Liver (tissue), 9 donors: ENCODE measurements around the gene XRCC5. TPM values are rescaled to one million over a fixed set of nuclear protein-coding genes. Genes with fewer than 3 reads are reported as not detected.

ENCODE experiments used
- DNase-seq: peaks from one replicate; pipeline ENCODE4 v3.0.0-alpha.2; 2017; ENCODE audit warnings: low spot score
- H3K27ac ChIP-seq, 2 donors: one replicate each; pipeline ENCODE4 v1.7.0; 2013; ENCODE audit warnings: inconsistent platforms in 2 of 2, low read length in 2 of 2, control low read depth in 1 of 2, low read depth in 1 of 2, mild to moderate bottlenecking in 1 of 2
- H3K27me3 ChIP-seq, 4 donors: one replicate each; pipeline versions ENCODE4 v1.6.1 to v1.7.0; 2013; ENCODE audit warnings: low read length in 3 of 4, inconsistent platforms in 1 of 4, mild to moderate bottlenecking in 1 of 4, moderate library complexity in 1 of 4; ENCODE audit not compliant: control insufficient read depth in 4 of 4, insufficient read depth in 4 of 4
- H3K36me3 ChIP-seq, 4 donors: one replicate each; pipeline versions ENCODE4 v1.6.1 to v1.7.0; 2013; ENCODE audit warnings: low read length in 3 of 4, mild to moderate bottlenecking in 3 of 4, low read depth in 1 of 4, moderate library complexity in 1 of 4; ENCODE audit not compliant: control insufficient read depth in 4 of 4, insufficient read depth in 3 of 4
- H3K4me1 ChIP-seq, 4 donors: one replicate each; pipeline versions ENCODE4 v1.6.1 to v1.7.0; 2013; ENCODE audit warnings: low read length in 3 of 4, mild to moderate bottlenecking in 3 of 4, moderate library complexity in 1 of 4; ENCODE audit not compliant: control insufficient read depth in 4 of 4, insufficient read depth in 4 of 4
- H3K4me3 ChIP-seq, 3 donors: one replicate each; pipeline versions ENCODE4 v1.6.1 to v1.7.0; 2013; ENCODE audit warnings: low read length in 3 of 3, control low read depth in 1 of 3, low read depth in 1 of 3, mild to moderate bottlenecking in 1 of 3
- H3K9ac ChIP-seq, 2 donors: one replicate each; pipeline ENCODE4 v1.7.0; 2013; ENCODE audit warnings: low read length in 2 of 2, mild to moderate bottlenecking in 2 of 2, moderate library complexity in 2 of 2, control low read depth in 1 of 2, low read depth in 1 of 2
- H3K9me3 ChIP-seq, 4 donors: one replicate each; pipeline versions ENCODE4 v1.6.1 to v1.7.0; 2013; ENCODE audit warnings: low read length in 3 of 4; ENCODE audit not compliant: control insufficient read depth in 4 of 4
- ATF3 ChIP-seq: IDR thresholded peaks from 2 replicates; pipeline ENCODE4 v1.6.1; 2016; ENCODE audit warnings: antibody characterized with exemption
- CTCF ChIP-seq: fragments of 150-350 bp; IDR thresholded peaks from 2 replicates; pipeline ENCODE4 v1.5.1; 2017; ENCODE audit warnings: improper control_type of control experiment, low read depth, low read length; ENCODE audit not compliant: missing input control
- EGR1 ChIP-seq, 2 donors: IDR thresholded peaks; 2 replicates each; pipeline ENCODE4 v1.6.1; 2016 to 2018; ENCODE audit warnings: antibody characterized with exemption in 2 of 2, low read depth in 2 of 2
- FOXA1 ChIP-seq: IDR thresholded peaks from 2 replicates; pipeline ENCODE4 v1.6.1; 2016; ENCODE audit warnings: antibody characterized with exemption
- FOXA2 ChIP-seq: IDR thresholded peaks from 2 replicates; pipeline ENCODE4 v1.6.1; 2016; ENCODE audit warnings: antibody characterized with exemption
- GABPA ChIP-seq, 2 donors: IDR thresholded peaks in 1 of 2; conservative IDR thresholded peaks in 1 of 2; 2 replicates each; pipeline ENCODE4 v1.6.1; 2016; ENCODE audit warnings: antibody characterized with exemption in 2 of 2, mild to moderate bottlenecking in 1 of 2, moderate library complexity in 1 of 2
- HNF4A ChIP-seq, 2 donors: conservative IDR thresholded peaks; 2 replicates each; pipeline ENCODE4 v1.6.1; 2016; ENCODE audit warnings: antibody characterized with exemption in 2 of 2, mild to moderate bottlenecking in 2 of 2
- HNF4G ChIP-seq: IDR thresholded peaks from 2 replicates; pipeline ENCODE4 v1.6.1; 2016; ENCODE audit warnings: antibody characterized with exemption
- JUND ChIP-seq, 2 donors: IDR thresholded peaks; 2 replicates each; pipeline ENCODE4 v1.6.1; 2016; ENCODE audit warnings: antibody characterized with exemption in 2 of 2
- NR2F2 ChIP-seq: IDR thresholded peaks from 2 replicates; pipeline ENCODE4 v1.6.1; 2016; ENCODE audit warnings: antibody characterized with exemption
- RAD21 ChIP-seq, 2 donors: IDR thresholded peaks; 2 replicates each; pipeline ENCODE4 v1.6.1; 2016; ENCODE audit warnings: antibody characterized with exemption in 2 of 2, mild to moderate bottlenecking in 2 of 2
- REST ChIP-seq: IDR thresholded peaks from 2 replicates; pipeline ENCODE4 v1.6.1; 2016; ENCODE audit warnings: antibody characterized with exemption, mild to moderate bottlenecking
- RXRA ChIP-seq, 2 donors: IDR thresholded peaks; 2 replicates each; pipeline ENCODE4 v1.6.1; 2017 to 2018; ENCODE audit warnings: antibody characterized with exemption in 2 of 2, mild to moderate bottlenecking in 1 of 2
- SP1 ChIP-seq: IDR thresholded peaks from 2 replicates; pipeline ENCODE4 v1.6.1; 2018; ENCODE audit warnings: antibody characterized with exemption, mild to moderate bottlenecking
- TAF1 ChIP-seq: conservative IDR thresholded peaks from 2 replicates; pipeline ENCODE4 v1.6.1; 2016; ENCODE audit warnings: antibody characterized with exemption, mild to moderate bottlenecking
- YY1 ChIP-seq: IDR thresholded peaks from 2 replicates; pipeline ENCODE4 v1.6.1; 2016; ENCODE audit warnings: antibody characterized with exemption, mild to moderate bottlenecking
- WGBS: extraction: QIAGEN DNeasy Blood & Tissue Kit; methylation state at CpG from one replicate; pipeline ENCODE4 v1.1.7; 2013; 5-methylcytosine and 5-hydroxymethylcytosine counted together
- polyA plus RNA-seq, 2 donors: library from polyadenylated mRNA; stranded (reverse) in 1 of 2; unstranded in 1 of 2; fragments of 200-250 nt in 1 of 2; fragments of >200 nt in 1 of 2; fragmentation: Nextera tagmentation in 1 of 2; extraction: Ambion mirVana in 1 of 2; gene quantifications; one replicate each; pipeline versions ENCODE4 v1.2.1 to v1.2.3, GENCODE V29; 2013 to 2015
- total RNA-seq, 2 donors: library from RNA; depleted of rRNA; stranded (reverse); fragments of >200 nt; gene quantifications; one replicate each; pipeline ENCODE4 v1.2.3, GENCODE V29; 2014
- TF ChIP-seq, protein P1 (sequence below): IDR thresholded peaks from 2 replicates; pipeline ENCODE4 v1.6.1; 2016; ENCODE audit warnings: antibody characterized with exemption
- TF ChIP-seq, protein P2 (sequence below): IDR thresholded peaks from 2 replicates; pipeline ENCODE4 v1.6.1; 2016; ENCODE audit warnings: antibody characterized with exemption
- donor health status: healthy.
- donor health status: healthy.
- donor health status: healthy.
- donor health status: healthy.
- donor health status: healthy.

Gene XRCC5
- total and polyA plus RNA-seq, 4 donors, result 63.7 to 140 (median 84.5) TPM

- Histone ChIP-seq H3K4me1 (peaks cover 6 to 44% (median 25%) of the 10 kb centered on the region in 4 donors), H3K36me3 (peaks cover 2 to 26% (median 19%) of the 10 kb centered on the region in 4 donors), H3K27me3 (no peaks in the 10 kb centered on the region), H3K4me3 (no peak overlapping the region), H3K27ac (peak overlapping the region in 1 of 2 donors; percentile 51), H3K9ac (peak overlapping the region in 1 of 2 donors; percentile 4), H3K9me3 (no peaks in the 10 kb centered on the region)
- WGBS, result 30% methylated on average over 2 of the region's 2 CpGs
- no peak for DNase-seq
- TF ChIP-seq TAF1 (no peak), SP1 (no peak)
Observed at GRCh38 chr2:216188956-216189355, 79.8 kb downstream of the XRCC5 start.

DNA sequence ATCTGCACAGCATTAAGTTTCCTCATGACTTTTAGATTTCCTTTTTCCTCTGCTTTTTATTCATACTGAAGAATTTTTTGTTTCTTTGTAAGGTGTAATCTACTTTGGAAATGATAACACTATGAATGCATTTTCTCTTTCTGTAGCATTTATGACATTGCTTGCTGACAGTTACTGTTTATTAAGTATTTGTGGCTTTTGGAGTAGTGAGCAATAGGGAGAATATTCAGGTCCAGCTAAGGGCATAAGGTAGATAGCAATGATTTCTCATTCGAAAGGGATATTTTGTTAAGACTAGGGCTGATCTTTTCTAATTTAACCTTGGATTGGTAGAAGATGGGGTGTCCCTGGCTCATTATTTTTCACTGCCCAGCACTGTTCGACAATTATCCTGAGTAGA lies 80.3 kb downstream of the XRCC5 start:
- Histone ChIP-seq H3K27me3 (no peaks in the 10 kb centered on the region), H3K36me3 (peaks cover 2 to 31% (median 22%) of the 10 kb centered on the region in 4 donors), H3K27ac (no peak overlapping the region), H3K9me3 (no peaks in the 10 kb centered on the region), H3K9ac (peak overlapping the region in 1 of 2 donors; percentile 4), H3K4me1 (peaks cover 6 to 44% (median 25%) of the 10 kb centered on the region in 4 donors), H3K4me3 (no peak overlapping the region)
- WGBS, result 83% methylated on average over 2 of the region's 2 CpGs
- no peak for DNase-seq
- TF ChIP-seq RAD21 (IDR thresholded peaks at IDR 0.05), result no peak
- TF ChIP-seq CTCF, result no peak
- TF ChIP-seq NR2F2, result no peak
- no peak for TF ChIP-seq GABPA (IDR thresholded peaks at IDR 0.05 in 1 of 2, conservative IDR thresholded peaks at IDR 0.05 in 1 of 2)
- no peak for TF ChIP-seq EGR1 (IDR thresholded peaks at IDR 0.05; ENCODE audit: low read depth in 2 of 2)
- TF ChIP-seq HNF4A (conservative IDR thresholded peaks at IDR 0.05), result no peak
- no peak for TF ChIP-seq JUND (IDR thresholded peaks at IDR 0.05)
- TF ChIP-seq SP1, result no peak
- no peak for TF ChIP-seq TAF1
- TF ChIP-seq RXRA (IDR thresholded peaks at IDR 0.05), result no peak
- TF ChIP-seq ATF3, result no peak
- TF ChIP-seq, protein P1, sequence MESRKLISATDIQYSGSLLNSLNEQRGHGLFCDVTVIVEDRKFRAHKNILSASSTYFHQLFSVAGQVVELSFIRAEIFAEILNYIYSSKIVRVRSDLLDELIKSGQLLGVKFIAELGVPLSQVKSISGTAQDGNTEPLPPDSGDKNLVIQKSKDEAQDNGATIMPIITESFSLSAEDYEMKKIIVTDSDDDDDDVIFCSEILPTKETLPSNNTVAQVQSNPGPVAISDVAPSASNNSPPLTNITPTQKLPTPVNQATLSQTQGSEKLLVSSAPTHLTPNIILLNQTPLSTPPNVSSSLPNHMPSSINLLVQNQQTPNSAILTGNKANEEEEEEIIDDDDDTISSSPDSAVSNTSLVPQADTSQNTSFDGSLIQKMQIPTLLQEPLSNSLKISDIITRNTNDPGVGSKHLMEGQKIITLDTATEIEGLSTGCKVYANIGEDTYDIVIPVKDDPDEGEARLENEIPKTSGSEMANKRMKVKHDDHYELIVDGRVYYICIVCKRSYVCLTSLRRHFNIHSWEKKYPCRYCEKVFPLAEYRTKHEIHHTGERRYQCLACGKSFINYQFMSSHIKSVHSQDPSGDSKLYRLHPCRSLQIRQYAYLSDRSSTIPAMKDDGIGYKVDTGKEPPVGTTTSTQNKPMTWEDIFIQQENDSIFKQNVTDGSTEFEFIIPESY, result no peak
- no peak for TF ChIP-seq HNF4G
- TF ChIP-seq FOXA2, result no peak
- TF ChIP-seq YY1, result no peak
- TF ChIP-seq FOXA1, result no peak
- TF ChIP-seq, protein P2, sequence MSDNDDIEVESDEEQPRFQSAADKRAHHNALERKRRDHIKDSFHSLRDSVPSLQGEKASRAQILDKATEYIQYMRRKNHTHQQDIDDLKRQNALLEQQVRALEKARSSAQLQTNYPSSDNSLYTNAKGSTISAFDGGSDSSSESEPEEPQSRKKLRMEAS, result no peak
- TF ChIP-seq REST, result no peak
